ENCODE data around the gene EMX2.

- TF ChIP-seq CTCF (IDR thresholded peaks at IDR 0.05; ENCODE audit: insufficient read depth, low read length, poor library complexity, severe bottlenecking) (no peak), EZH2phosphoT487 (conservative IDR thresholded peaks at IDR 0.05; ENCODE audit: low read length) (no peak)
Measured at GRCh38 chr10:117519286-117519685, 23.3 kb upstream of the EMX2 start.
